ENCODE results near the gene SLC44A1.

SLC44A1 gene

GRCh38 chr9:105399117-105399516 is 154.7 kb downstream of the SLC44A1 start:
- DNase-seq: no peak

DNA sequence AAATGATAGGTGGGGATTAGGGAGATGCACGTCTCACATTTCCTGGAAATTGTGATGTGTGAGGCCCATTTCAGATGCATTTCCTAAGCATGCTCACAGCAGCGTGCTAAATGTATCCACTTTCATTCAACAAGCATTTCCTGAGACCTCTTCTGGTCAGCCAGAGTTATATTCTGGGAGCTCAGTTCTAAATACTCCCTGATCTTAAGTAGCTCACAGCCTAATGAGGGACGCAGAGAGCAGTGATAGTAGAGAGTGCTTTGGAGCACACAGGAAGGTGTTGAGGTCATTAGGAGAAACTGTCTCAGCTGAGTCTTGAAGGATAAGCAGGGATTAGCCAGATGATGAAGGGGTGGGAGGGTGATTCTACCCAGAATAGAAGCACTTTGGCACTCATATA is 157.2 kb downstream of the SLC44A1 start:
- no peak for DNase-seq

DNA sequence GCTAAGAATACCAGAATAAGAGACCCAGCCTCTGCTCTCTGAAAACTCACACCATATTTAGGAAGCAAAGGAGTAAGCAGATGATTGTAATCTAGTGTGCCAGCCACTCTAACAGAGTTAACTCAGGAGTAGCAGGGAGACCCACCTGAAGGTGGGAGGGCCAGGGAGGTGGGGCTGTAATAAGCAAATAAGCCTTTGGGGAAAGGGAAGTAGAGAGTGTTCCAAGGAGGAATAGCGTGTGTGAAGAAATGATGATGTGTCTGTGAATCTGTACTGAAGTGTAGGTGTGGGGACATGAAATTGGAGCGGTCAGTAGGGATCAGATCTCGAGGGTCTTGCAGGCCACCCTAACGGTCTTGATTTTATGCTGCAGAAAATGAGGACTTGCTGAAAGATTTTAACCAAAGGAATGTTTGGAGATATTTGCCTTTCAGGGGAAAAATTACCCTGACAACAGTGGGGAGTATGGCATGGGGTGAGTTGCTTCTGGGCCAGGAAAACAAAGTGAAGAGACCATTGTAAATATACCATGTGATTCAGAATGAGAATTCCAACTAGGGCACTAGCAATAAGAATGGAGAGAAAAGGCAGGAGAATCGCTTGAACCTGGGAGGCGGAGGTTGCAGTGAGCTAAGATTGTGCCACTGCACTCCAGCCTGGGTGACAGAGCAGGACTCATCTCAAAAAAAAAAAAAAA is 159.2 kb downstream of the SLC44A1 start:
- DNase-seq: no peak

DNA sequence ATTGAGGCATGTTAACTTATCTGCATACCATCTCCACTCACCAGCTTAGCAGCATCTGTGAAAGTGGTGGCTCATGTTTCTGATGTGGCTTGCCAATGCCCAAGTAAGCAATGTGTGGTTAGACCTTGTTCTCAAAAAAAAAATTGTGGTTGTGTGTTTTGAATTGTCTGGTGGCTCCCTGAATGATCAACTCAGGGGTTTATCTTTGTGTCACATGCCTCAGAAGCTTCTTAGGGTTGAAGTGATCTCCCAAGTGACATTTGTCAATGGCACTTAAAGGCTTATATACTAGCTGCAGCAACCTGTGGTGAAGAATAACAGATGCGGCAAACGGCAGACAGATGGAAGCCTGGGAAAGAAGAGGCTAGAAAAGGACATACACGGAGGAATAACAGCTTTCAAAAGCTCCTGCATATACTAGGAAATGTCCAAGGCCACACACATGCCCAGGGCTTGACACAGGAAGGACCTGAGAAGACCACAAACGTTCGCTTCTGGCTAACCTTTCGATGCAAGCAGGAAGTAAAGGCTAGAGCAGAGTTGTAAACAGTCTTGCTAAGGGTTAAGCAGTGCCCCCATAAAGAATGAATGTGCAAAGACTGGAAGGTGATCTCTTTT is 161.2 kb downstream of the SLC44A1 start:
- DNase-seq: no peak

DNA sequence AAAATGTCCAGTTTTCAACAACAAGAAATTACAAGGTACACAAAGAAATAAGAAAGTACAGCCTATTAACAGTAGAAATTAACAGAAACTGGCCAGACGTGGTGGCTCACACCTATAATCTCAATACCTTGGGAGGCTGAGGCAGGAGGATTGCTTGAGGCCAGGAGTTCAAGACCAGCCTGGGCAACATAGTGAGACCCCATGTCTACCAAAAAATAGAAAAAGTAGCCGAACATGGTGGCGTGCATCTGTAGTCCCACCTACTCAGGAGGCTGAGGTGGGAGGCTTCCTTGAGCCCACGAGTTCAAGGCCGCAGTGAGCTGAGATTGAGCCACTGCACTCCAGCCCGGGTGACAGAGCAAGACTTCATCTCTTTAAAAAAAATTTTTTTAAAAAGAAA is 161.9 kb downstream of the SLC44A1 start:
- DNase-seq: no peak

- peak; percentile 27 for DNase-seq
These were observed 169.1 kb downstream of the SLC44A1 start for GRCh38 chr9:105413525-105413924.

DNA sequence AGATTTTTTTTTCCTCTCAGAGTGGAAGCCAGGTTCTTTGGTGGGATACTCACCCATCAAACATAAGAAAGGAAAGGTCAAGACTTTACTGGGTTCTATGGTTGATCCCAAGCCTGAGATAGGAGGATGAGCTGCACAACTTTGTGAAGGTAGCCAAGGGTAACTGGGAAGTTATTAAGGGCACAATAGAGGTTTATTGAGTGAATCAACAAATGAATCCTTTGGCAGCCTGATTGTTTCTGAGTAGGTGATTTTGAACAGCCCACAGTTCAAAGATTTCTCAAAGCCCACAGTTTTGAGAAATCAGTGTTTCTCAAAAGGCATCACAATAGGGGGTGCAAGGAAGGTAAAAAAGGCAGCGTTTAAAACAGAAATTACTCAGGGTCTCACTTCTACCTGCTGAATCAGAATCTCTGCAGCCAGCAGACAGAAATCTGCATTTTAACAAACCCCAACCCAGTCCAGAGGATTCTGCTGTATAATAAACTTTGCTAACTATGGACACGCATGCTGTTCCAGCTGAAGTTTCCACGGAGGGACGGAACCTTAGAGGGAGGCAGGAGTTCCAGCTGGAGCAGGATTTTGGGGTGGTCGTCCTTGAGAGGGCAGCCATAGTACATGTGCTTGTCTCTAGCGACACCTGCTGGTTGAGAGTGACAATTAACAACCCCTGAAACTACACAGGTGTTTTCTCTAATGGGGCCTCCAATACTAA is 170.7 kb downstream of the SLC44A1 start:
- peak; percentile 17 for DNase-seq

DNA sequence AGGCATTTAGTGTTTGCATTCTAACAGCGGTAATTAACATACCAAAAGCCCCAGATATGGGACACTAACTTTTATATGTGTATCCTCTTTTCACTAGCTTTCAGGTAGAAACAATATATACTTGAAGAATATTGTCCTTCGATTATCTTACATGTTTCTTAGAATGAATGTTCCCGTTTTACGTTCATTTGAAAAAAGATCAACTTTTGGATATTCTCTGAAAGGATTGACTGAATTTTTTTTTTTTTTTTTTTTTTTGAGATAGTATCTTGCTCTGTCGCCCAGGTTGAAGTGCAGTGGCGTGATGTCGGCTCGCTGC is 171.2 kb downstream of the SLC44A1 start:
- DNase-seq: no peak

GRCh38 chr9:105416840-105417239 is 172.4 kb downstream of the SLC44A1 start:
- DNase-seq: no peak

DNA sequence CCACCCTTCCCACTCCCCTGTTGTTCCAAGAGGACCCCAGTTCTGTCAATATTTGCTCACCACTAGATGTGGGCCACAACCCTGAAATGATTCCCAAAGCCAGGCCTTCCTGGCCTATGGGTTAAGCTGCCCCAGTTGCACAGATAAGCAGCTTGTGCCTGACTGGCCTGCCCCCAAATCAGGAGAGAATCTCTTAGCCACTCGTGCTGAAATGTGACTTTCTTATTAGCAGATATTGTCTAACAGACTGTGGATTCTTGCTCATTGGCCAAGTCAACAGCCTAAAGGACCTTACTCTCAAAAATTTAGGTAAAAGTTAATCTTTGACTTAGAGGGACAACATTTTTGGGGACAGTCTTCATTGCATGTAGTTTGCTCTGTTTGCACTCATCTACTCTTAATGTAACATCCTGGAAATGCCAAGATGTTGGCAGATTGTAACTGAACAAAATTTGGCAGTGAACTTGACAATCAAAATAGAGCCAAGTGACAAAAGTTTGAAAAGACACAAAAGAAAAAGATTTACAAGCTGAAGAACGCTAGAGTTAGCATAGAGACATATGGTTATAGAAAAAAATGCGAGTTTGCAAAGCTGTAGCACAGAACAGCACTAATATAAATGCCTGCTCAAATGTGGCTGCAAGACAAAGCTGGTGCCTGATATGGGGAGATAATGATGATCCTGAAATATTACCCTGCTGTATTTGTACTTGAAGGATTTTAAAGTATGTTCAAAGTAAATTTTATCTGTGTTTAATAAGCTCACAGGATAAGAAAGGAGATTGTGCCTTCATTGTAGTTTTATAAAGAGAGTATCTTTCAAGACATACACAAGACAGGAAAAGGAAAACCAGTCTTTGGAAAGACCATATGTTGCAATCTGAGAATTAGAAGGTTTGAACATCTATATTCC is 174.4 kb downstream of the SLC44A1 start:
- DNase-seq: no peak

GRCh38 chr9:105419816-105420597 is 175.6 kb downstream of the SLC44A1 start:
- DNase-seq: no peak

DNA sequence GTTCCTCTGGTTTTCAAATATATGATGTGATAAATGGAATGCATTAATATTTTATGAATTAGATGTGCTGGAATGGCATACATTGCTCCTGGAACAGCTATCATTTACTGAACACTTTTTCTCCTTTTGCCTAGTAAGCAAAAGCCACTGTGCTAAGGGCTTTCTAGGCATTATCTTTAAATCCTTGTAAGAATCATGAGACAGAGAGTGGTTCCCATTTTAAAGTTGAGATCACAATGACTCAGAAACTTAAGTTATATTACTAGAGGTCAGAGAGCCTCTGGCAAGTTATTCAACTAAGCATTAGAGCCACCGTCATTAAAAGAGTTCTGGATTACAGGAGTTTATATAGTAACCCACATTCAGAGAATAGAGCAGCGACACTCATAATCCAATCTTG is 176.7 kb downstream of the SLC44A1 start:
- DNase-seq: no peak

DNA sequence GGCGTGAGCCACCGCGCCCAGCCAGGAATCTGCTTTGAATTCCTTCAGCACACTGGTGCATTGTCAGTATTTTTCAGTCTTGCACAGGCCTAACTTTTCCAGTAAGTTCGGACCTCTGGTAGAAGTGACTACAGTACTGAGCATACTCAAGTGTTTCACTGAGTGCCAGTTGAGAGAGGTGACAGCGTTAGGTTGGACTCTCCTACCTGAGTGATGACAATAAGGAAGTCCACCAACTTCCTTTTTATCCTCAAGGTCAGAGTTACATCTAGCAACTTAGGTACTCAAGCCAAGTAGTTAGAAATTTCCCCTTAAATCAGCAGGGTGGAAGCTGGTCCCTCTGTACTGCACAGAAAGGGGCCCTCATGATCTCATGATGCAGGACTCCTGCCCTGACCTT is 177.4 kb downstream of the SLC44A1 start:
- DNase-seq: no peak

GRCh38 chr9:105425816-105426433 is 181.5 kb downstream of the SLC44A1 start:
- DNase-seq: no peak

DNA sequence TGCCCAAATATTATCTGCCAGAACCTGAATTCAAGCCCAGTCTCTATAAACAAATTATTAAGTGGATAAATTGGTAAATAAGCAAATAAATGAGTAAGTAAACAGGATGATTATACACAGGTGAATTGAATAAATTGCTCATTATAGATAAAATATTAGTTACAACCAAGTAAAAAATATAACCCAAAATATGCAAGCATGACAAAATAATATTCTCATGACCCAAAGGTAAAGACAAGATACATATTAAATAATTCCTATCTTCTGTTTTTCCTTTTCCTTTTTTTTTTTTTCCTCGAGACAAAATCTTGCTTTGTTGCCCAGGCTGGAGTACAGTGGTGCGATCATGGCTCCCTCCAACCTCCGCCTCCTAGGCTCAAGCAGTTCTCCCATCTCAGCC is 182.2 kb downstream of the SLC44A1 start:
- DNase-seq: no peak

- DNase-seq: no peak
These were observed 187.2 kb downstream of the SLC44A1 start for GRCh38 chr9:105431424-105432246.

DNA sequence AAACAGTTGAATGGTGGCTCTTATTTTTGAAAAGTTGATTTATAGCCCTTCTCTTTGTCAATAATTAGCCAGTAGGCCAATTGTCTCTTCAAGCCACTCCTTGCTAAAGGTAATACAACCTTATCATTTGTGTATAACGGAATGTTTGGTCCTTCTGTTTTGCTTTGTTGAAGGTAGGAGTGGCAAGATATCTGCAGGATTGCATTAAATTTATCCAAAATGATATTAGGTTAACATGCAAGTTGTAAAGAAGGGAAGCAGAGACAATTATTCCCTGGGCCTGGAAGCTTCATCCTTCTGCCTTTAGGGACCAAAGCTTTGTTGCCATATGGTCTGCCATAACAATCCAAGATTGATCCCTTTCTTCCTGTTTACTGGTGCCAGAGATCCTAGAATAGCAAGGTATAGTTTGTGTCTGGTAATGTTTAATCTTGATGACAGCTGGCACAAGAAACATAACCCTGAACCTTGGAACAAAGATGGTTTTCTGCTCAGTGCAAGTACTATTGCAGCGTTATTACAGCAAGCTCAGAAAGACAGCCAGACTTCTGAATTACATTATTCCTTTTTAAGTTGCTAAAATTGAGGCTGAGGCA is 187.9 kb downstream of the SLC44A1 start:
- no peak for DNase-seq

DNA sequence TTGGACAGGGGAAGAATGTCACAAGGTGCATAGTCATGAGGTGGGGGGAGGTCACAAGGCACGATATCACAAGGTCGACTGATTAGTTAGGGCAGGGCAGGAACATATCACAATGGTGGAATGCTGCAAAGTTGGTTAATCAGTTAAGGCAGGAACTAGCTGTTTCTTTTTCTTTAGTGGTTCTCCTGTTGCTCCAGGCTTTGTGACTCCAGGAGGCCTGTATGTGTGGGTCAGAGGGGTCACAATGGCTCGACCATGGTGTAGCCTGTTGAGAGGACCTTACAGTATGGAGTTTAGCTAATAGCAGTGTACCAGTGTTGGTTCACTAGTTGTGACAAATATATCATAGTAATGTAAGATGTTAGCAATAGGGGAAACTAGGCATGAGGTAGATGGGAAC is 191.0 kb downstream of the SLC44A1 start:
- no peak for DNase-seq

GRCh38 chr9:105436783-105437182 is 192.3 kb downstream of the SLC44A1 start:
- DNase-seq: no peak

DNA sequence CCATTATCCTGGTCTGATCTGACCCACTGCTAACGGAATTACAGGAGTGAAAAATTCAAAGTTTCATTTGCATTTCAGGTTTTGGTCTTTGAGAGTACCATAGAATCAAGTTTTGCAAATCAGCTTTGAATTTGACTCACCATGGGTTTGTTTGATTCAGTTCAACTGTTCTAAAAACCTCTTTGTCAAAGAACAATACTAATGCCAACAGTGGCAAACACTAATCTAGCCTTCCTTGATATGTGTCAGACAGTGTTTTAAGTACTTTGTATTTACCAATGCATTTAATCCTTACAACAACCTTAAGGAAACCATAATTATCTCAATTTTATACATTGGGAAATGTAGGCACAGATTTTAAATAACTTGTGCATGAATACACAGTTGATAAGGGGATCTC is 193.3 kb downstream of the SLC44A1 start:
- DNase-seq: no peak
